Body of pancreas (tissue), 4 donors: ENCODE measurements around the gene LMOD2.

ENCODE experiments used
- CTCF ChIP-seq, 7 experiments: fragments of 450-650 bp in 4 of 7; fragments of 200-600 bp in 3 of 7; sonication (generic) in 3 of 7; IDR thresholded peaks; one replicate each; pipeline ENCODE4 v1.5.1; 2016 to 2019; ENCODE audit warnings: antibody characterized with exemption in 7 of 7
- POLR2A ChIP-seq, 3 donors: fragments of 450-650 bp; IDR thresholded peaks; one replicate each; pipeline ENCODE4 v1.6.1; 2016; ENCODE audit warnings: antibody characterized with exemption in 3 of 3, mild to moderate bottlenecking in 2 of 3

DNA sequence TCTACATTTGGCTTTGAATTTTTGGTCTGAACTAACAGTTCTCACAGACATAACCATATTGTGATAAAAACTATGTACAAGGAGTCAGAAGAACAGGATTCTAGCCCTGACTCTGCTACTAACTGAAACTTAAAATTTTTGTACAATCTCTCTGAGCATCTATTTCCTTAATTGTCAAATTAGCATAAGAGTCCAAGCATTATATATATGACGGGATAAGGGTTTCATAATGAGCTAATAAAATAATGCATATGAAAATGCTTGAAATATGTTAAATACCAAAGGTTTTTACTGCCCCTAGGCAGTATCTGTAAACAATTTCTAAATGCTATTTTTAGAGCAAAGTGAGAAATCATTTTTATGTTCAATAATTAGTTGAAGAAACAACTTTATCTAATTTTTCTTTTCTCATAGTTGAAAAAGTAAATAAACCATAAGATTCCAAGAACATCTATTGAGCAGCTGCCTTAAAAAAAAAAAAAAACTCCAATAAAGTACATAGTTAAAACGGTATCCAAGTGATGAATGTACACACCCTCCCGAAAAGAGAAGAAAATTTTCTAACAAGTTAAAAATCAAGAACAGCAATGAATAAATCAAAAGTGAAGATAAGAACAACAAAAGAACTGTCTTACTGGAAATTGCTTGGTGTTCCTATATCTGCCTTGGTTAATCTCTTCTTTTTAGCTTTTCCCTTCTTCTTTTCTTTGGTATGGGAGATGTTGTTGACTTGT, 40.4 kb downstream of the LMOD2 start:
- no peak for TF ChIP-seq CTCF (IDR thresholded peaks at IDR 0.05)
- no peak for TF ChIP-seq POLR2A (IDR thresholded peaks at IDR 0.05)
